GM12872 (cell line): ENCODE results near the gene NPHP4.

Experiments
- CTCF ChIP-seq: IDR thresholded peaks from 3 replicates; pipeline ENCODE4 v1.5.1; 2011; ENCODE audit warnings: low read depth, mild to moderate bottlenecking, low read length, moderate library complexity; ENCODE audit not compliant: insufficient read depth

NPHP4 gene

GRCh38 chr1:5898266-5898665 is 94.0 kb downstream of the NPHP4 start:
- no peak for TF ChIP-seq CTCF

GRCh38 chr1:5896706-5897660 is 95.2 kb downstream of the NPHP4 start:
- TF ChIP-seq CTCF = no peak

GRCh38 chr1:5895446-5896406 is 96.5 kb downstream of the NPHP4 start:
- no peak for TF ChIP-seq CTCF

- peak; percentile 36; the same call in 2 of the 3 replicates for TF ChIP-seq CTCF
Observed at GRCh38 chr1:5893699-5894278, 98.4 kb downstream of the NPHP4 start.

GRCh38 chr1:5892329-5892728 is 99.9 kb downstream of the NPHP4 start:
- no peak for TF ChIP-seq CTCF

GRCh38 chr1:5891736-5892135 is 100.5 kb downstream of the NPHP4 start:
- no peak for TF ChIP-seq CTCF

GRCh38 chr1:5891137-5891536 is 101.1 kb downstream of the NPHP4 start:
- no peak for TF ChIP-seq CTCF
